OCI-LY7 (cell line): Measurements from ENCODE around the gene ZNF804A.

Source experiments
- EZH2phosphoT487 ChIP-seq: fragments of 200-600 bp; sonication (generic); IDR thresholded peaks from 2 replicates; pipeline ENCODE4 v1.6.1; 2018; ENCODE audit warnings: low read depth, borderline replicate concordance, mild to moderate bottlenecking, mixed run types, antibody characterized with exemption, low read length, moderate library complexity, mixed read lengths
- TF ChIP-seq, protein P1 (sequence below): fragments of 200-600 bp; sonication (generic); conservative IDR thresholded peaks from 2 replicates; pipeline ENCODE4 v1.5.1; 2014; ENCODE audit warnings: mild to moderate bottlenecking, antibody characterized with exemption, low read length, moderate library complexity, mixed read lengths

DNA sequence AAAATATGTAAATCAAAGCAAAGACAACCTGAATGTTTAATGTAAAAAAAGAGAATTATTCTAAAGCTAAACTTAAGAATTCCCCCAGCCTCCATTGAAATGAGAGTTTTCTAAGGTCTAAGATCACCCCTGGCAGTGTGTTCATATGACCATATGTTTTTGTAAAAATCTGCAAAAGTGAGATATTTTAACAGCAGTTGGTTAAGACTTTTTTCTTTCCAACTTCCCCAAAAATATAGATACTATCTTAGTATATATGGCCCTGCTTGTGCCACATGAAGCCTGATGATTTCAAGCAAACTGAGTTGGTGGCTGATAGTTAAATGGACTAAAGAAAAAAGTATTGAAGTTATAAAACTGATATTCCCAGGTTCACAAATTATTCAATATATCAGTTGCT is 35.4 kb downstream of the ZNF804A start:
- TF ChIP-seq, protein P1, sequence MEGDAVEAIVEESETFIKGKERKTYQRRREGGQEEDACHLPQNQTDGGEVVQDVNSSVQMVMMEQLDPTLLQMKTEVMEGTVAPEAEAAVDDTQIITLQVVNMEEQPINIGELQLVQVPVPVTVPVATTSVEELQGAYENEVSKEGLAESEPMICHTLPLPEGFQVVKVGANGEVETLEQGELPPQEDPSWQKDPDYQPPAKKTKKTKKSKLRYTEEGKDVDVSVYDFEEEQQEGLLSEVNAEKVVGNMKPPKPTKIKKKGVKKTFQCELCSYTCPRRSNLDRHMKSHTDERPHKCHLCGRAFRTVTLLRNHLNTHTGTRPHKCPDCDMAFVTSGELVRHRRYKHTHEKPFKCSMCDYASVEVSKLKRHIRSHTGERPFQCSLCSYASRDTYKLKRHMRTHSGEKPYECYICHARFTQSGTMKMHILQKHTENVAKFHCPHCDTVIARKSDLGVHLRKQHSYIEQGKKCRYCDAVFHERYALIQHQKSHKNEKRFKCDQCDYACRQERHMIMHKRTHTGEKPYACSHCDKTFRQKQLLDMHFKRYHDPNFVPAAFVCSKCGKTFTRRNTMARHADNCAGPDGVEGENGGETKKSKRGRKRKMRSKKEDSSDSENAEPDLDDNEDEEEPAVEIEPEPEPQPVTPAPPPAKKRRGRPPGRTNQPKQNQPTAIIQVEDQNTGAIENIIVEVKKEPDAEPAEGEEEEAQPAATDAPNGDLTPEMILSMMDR = no peak
- TF ChIP-seq EZH2phosphoT487 = no peak
